Dermis blood vessel endothelial cell (primary cell): ENCODE results near the gene TMEM169. TPM values are rescaled to one million over a fixed set of nuclear protein-coding genes. Genes with fewer than 3 reads are reported as not detected.

Experiments used
- DNase-seq: peaks from one replicate; pipeline ENCODE4 v3.0.0; 2010
- total RNA-seq: library from RNA; depleted of rRNA; stranded (reverse); fragments of >200 nt; gene quantifications from 2 replicates; pipeline ENCODE4 v1.2.3, GENCODE V29; 2014

Gene TMEM169
- total RNA-seq, 1 donor from 2014 or later, result 0.85 TPM

GRCh38 chr2:216107320-216107719 lies 25.6 kb downstream of the TMEM169 start:
- DNase-seq, result no peak

- no peak for DNase-seq
Observed at GRCh38 chr2:216107760-216108159, 26.0 kb downstream of the TMEM169 start.

- DNase-seq, result no peak
Observed at GRCh38 chr2:216108310-216108966, 26.7 kb downstream of the TMEM169 start.

GRCh38 chr2:216108967-216109921 lies 27.5 kb downstream of the TMEM169 start, which contains the start of gene XRCC5:
Gene XRCC5 (plus strand): TSS chr2:216109348. CDS start chr2:216109437, 89 bp downstream.
- DNase-seq, result peak; percentile 97

GRCh38 chr2:216109962-216110614 lies 28.4 kb downstream of the TMEM169 start:
- DNase-seq, result peak; percentile 70

- no peak for DNase-seq
Observed at GRCh38 chr2:216110620-216111019, 28.9 kb downstream of the TMEM169 start.

- DNase-seq, result no peak
Observed at GRCh38 chr2:216111122-216111521, 29.4 kb downstream of the TMEM169 start.

GRCh38 chr2:216112926-216113325 lies 31.2 kb downstream of the TMEM169 start:
- no peak for DNase-seq

GRCh38 chr2:216113572-216113971 lies 31.9 kb downstream of the TMEM169 start:
- DNase-seq, result no peak

- DNase-seq, result peak; percentile 7
Observed at GRCh38 chr2:216114382-216114713, 32.6 kb downstream of the TMEM169 start.

GRCh38 chr2:216114714-216115531 lies 33.2 kb downstream of the TMEM169 start:
- peak; percentile 100 for DNase-seq

- DNase-seq, result no peak
Observed at GRCh38 chr2:216116418-216116817, 34.7 kb downstream of the TMEM169 start.

GRCh38 chr2:216117561-216118340 lies 36.0 kb downstream of the TMEM169 start:
- DNase-seq, result no peak

- no peak for DNase-seq
Observed at GRCh38 chr2:216118474-216118873, 36.8 kb downstream of the TMEM169 start.

GRCh38 chr2:216119146-216119545 lies 37.4 kb downstream of the TMEM169 start:
- DNase-seq, result no peak

- DNase-seq, result no peak
Observed at GRCh38 chr2:216119986-216120385, 38.3 kb downstream of the TMEM169 start.

GRCh38 chr2:216121255-216121654 lies 39.5 kb downstream of the TMEM169 start:
- DNase-seq, result no peak

GRCh38 chr2:216126943-216127342 lies 45.2 kb downstream of the TMEM169 start:
- no peak for DNase-seq

- no peak for DNase-seq
Observed at GRCh38 chr2:216130346-216130971, 48.7 kb downstream of the TMEM169 start.

- no peak for DNase-seq
Observed at GRCh38 chr2:216131175-216131926, 49.6 kb downstream of the TMEM169 start.
